IPS DF 4.7 (cell line): ENCODE results near the gene CEMP1.

Experiments used
- DNase-seq: peaks from one replicate; pipeline ENCODE4 v3.0.0-alpha.2; 2013; ENCODE audit warnings: low spot score; ENCODE audit errors: extremely low read depth

CEMP1 gene

DNA sequence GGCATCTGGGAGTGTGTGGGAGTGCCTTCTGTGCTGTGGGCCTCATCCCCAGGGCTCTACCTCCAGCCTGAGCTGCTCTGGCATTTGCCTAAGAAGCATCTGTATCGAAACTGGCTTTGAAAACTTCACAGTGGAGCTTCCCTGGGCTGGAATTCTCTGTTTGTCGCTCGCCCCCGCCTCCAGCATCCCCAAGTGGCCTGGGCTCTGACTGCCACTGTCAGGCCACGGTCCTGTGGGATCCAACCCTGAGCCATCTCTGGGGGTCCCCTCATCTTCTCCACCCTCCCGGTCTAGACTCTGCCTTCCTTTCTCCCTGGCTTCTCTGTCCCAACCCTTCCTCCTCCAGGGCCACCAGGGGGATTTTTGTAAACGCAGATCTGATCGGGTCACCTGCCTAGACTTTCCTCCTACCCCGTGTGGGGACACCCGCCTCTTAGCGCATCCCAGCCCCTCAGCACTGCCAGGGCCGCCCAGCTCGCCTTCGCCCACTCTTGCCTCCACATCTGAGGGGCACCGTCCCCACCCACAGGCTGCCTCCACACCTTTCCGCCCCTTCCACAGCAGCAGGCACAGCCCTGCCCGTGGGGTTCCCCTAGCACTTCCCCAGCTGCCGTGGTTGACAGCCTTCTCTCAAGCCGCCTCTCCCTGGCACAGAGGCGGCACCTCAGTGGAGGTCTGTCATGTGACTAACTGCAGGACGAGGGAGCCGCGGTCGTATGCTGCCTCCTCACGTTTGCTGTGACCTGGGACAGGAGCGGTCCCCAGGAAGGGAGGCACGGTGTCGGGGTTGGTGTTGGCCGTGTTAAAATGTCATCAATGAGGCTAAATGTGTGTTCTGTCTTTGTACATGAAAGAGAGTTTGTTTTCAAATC, 44.3 kb downstream of the CEMP1 start:
- no peak for DNase-seq

GRCh38 chr16:2485811-2486507, 45.2 kb downstream of the CEMP1 start:
- no peak for DNase-seq

GRCh38 chr16:2484898-2485508, 46.2 kb downstream of the CEMP1 start:
- no peak for DNase-seq

GRCh38 chr16:2483939-2484897, 47.0 kb downstream of the CEMP1 start:
- DNase-seq: no peak

- no peak for DNase-seq
Measured at GRCh38 chr16:2482708-2483534, 48.3 kb downstream of the CEMP1 start.

- no peak for DNase-seq
Measured at GRCh38 chr16:2482249-2482648, 49.0 kb downstream of the CEMP1 start.

GRCh38 chr16:2481676-2482075, 49.5 kb downstream of the CEMP1 start:
- no peak for DNase-seq

GRCh38 chr16:2480948-2481347, 50.3 kb downstream of the CEMP1 start:
- no peak for DNase-seq
